HEK293 (cell line): ENCODE data around the gene ZACN.

Experiments
- ZNF140 ChIP-seq: fragments of 450-650 bp; formaldehyde crosslinking; IDR thresholded peaks from 2 replicates; pipeline ENCODE4 v1.5.1; 2016; ENCODE audit warnings: missing biosample characterization, missing genetic modification characterization
- ZNF610 ChIP-seq: fragments of 450-650 bp; formaldehyde crosslinking; IDR thresholded peaks from 2 replicates; pipeline ENCODE4 v1.5.1; 2016; ENCODE audit warnings: missing biosample characterization, missing genetic modification characterization, borderline replicate concordance
- ZNF776 ChIP-seq: fragments of 450-650 bp; formaldehyde crosslinking; IDR thresholded peaks from 2 replicates; pipeline ENCODE4 v1.5.0; 2017; ENCODE audit warnings: missing biosample characterization, missing genetic modification characterization, borderline replicate concordance
- TF ChIP-seq, protein P1 (sequence below): fragments of 450-650 bp; formaldehyde crosslinking; IDR thresholded peaks from 2 replicates; pipeline ENCODE4 v1.5.1; 2016; ENCODE audit warnings: missing biosample characterization, missing genetic modification characterization
- TF ChIP-seq, protein P2 (sequence below): fragments of 450-650 bp; IDR thresholded peaks from 2 replicates; pipeline ENCODE4 v1.5.1; 2018; ENCODE audit warnings: missing biosample characterization, mild to moderate bottlenecking, missing genetic modification characterization

DNA sequence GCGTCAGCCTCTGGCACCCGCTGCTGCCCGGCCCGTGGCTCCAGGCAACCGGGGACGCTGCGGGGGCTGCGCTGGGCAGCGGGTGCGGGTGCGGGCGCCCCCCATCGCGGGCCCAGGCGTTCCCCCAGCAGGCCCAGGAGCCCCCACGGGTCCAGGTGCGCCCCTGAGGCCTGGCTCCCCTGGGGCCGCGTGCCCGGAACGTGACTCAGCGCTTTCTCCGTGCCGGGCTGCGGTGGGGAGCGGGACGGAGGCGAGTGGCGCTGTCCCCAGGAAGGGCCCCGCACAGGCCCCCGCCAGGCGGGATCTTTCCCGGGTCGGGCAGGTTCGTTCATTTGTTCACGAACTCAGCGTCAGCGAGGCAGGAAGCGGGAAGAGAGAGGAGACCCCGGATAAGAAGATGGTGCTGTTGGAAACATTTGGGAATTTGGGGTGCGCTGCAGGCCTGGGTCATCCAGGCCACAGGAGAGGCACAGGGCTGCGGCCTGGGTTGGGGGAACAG, 43.0 kb downstream of the ZACN start:
- TF ChIP-seq ZNF776 (tag by site-specific recombination) (no peak), ZNF610 (tag by site-specific recombination) (no peak), ZNF140 (tag by site-specific recombination) (no peak)
- TF ChIP-seq, protein P1, sequence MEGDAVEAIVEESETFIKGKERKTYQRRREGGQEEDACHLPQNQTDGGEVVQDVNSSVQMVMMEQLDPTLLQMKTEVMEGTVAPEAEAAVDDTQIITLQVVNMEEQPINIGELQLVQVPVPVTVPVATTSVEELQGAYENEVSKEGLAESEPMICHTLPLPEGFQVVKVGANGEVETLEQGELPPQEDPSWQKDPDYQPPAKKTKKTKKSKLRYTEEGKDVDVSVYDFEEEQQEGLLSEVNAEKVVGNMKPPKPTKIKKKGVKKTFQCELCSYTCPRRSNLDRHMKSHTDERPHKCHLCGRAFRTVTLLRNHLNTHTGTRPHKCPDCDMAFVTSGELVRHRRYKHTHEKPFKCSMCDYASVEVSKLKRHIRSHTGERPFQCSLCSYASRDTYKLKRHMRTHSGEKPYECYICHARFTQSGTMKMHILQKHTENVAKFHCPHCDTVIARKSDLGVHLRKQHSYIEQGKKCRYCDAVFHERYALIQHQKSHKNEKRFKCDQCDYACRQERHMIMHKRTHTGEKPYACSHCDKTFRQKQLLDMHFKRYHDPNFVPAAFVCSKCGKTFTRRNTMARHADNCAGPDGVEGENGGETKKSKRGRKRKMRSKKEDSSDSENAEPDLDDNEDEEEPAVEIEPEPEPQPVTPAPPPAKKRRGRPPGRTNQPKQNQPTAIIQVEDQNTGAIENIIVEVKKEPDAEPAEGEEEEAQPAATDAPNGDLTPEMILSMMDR (tag by site-specific recombination) = no peak
- TF ChIP-seq, protein P2, sequence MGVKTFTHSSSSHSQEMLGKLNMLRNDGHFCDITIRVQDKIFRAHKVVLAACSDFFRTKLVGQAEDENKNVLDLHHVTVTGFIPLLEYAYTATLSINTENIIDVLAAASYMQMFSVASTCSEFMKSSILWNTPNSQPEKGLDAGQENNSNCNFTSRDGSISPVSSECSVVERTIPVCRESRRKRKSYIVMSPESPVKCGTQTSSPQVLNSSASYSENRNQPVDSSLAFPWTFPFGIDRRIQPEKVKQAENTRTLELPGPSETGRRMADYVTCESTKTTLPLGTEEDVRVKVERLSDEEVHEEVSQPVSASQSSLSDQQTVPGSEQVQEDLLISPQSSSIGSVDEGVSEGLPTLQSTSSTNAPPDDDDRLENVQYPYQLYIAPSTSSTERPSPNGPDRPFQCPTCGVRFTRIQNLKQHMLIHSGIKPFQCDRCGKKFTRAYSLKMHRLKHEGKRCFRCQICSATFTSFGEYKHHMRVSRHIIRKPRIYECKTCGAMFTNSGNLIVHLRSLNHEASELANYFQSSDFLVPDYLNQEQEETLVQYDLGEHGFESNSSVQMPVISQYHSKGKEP = no peak
